ENCODE results near the gene RBBP9. TPM values are rescaled to one million over a fixed set of nuclear protein-coding genes. Genes with fewer than 3 reads are reported as not detected.
"Not testable (repeated sequence)": the region's sequence is repeated elsewhere in the genome, so short reads cannot be mapped to it uniquely, and the experiment has no call there.

The RBBP9 gene
- total and polyA plus RNA-seq, 11 donors: 2.1 to 9.1 (median 5.8) TPM

DNA sequence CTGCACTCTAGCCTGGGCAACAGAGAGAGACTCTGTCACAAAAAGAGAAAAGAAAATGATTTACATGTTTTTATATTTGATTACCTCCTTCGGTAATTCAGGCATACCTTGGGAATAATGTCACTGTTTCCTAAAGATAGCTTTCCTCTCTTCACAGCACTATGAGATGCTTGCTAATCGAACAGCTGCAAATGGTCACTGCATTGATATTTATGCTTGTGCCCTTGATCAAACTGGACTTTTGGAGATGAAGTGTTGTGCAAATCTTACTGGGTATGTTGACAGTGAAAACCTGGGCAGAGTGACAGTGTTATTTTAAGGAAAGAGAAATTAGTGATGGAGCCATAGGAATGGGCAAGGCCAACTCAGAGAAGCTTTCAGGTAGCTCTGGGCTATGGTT, 30.3 kb upstream of the RBBP9 start:
- H3K4me3 ChIP-seq: no peak overlapping the region
- 93 to 95% (median 94%) methylated on average over 2 of the region's 2 CpGs for WGBS, 4 donors
- no peak for ATAC-seq
- peaks cover 0 to 90% (median 87%) of the 10 kb centered on the region in 9 donors for H3K36me3 ChIP-seq
- TF ChIP-seq POLR2A (IDR thresholded peaks at IDR 0.05): no peak
- no peak for TF ChIP-seq CTCF (IDR thresholded peaks at IDR 0.05)
- H3K4me1 ChIP-seq: no peaks in the 10 kb centered on the region
- no peaks in the 10 kb centered on the region for H3K27me3 ChIP-seq
- H3K9me3 ChIP-seq: no peaks in the 10 kb centered on the region
- intact Hi-C loops (cut with DNase I): no loop called here
- no peak overlapping the region for H3K27ac ChIP-seq
- DNase-seq: no peak

DNA sequence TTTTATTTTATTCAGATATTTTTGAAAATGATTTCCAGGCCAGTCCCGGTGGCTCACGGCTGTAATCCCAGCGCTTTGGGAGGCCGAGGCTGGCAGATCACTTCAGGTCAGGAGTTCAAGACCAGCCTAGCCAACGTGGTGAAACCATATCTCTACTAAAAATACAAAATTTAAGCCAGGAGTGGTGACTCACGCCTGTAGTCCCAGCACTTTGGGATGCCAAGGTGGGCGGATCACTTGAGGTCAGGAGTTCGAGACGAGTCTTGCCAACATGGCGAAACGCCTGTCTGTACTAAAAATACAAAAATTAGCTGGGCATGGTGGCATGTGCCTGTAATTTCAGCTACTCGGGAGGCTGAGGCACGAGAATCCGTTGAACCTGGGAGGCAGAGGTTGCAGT, 29.7 kb upstream of the RBBP9 start:
- H3K27ac ChIP-seq, DNase-seq: not testable (repeated sequence)
- WGBS, 4 donors: 80 to 85% (median 82%) methylated on average over 14 of the region's 14 CpGs

GRCh38 chr20:18524646-18525045, 27.6 kb upstream of the RBBP9 start:
- TF ChIP-seq POLR2A (IDR thresholded peaks at IDR 0.05) (no peak), CTCF (IDR thresholded peaks at IDR 0.05) (no peak)
- H3K36me3 ChIP-seq: peaks cover 0 to 77% (median 68%) of the 10 kb centered on the region in 9 donors
- no peak overlapping the region for H3K4me3 ChIP-seq

More for the DNA sequence above, 29.7 kb upstream of the RBBP9 start:
- H3K4me1 ChIP-seq; ATAC-seq; H3K9me3 ChIP-seq; H3K27me3 ChIP-seq; H3K4me3 ChIP-seq; intact Hi-C loops (cut with DNase I): not testable (repeated sequence)
- H3K36me3 ChIP-seq: peaks cover 0 to 87% (median 82%) of the 10 kb centered on the region in 9 donors

DNA sequence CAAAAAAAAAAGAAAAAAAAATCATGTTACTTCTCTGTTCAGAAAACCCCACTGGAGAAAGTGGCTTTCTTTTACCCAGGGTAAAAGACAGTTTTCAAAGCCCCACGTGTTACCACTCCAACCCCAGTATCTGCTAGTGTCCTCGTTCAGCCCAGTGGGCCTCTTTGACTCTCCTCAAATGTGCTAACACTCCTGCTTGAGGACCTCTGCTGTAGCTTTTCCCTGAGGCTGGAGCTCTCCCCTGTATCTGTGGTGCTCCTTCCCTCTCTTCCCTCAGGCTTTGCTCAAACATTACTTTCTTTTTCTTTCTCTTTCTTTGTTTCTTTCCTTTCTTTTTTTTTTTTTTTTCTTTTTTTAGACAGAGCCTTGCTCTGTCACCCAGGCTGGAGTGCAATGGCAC, 26.0 kb upstream of the RBBP9 start:
- intact Hi-C loops (cut with DNase I): no loop called here
- no peak overlapping the region for H3K27ac ChIP-seq
- 89 to 93% (median 91%) methylated on average over 2 of the region's 2 CpGs for WGBS, 4 donors
- DNase-seq (no peak), ATAC-seq (no peak)
- no peaks in the 10 kb centered on the region for H3K9me3 ChIP-seq
- TF ChIP-seq CTCF (IDR thresholded peaks at IDR 0.05) (no peak), POLR2A (IDR thresholded peaks at IDR 0.05) (no peak)
- no peaks in the 10 kb centered on the region for H3K27me3 ChIP-seq
- peaks cover 0 to 61% (median 52%) of the 10 kb centered on the region in 9 donors for H3K36me3 ChIP-seq
- no peak overlapping the region for H3K4me3 ChIP-seq
- H3K4me1 ChIP-seq: no peaks in the 10 kb centered on the region

More at GRCh38 chr20:18524646-18525045, 27.6 kb upstream of the RBBP9 start:
- no peaks in the 10 kb centered on the region for H3K27me3 ChIP-seq
- H3K9me3 ChIP-seq: no peaks in the 10 kb centered on the region
- ATAC-seq: no peak
- no peak for DNase-seq
- intact Hi-C loops (cut with DNase I): no loop called here
- WGBS, 4 donors: 96 to 97% (median 96%) methylated on average over 1 of the region's 1 CpG
- H3K4me1 ChIP-seq: no peaks in the 10 kb centered on the region
- no peak overlapping the region for H3K27ac ChIP-seq

DNA sequence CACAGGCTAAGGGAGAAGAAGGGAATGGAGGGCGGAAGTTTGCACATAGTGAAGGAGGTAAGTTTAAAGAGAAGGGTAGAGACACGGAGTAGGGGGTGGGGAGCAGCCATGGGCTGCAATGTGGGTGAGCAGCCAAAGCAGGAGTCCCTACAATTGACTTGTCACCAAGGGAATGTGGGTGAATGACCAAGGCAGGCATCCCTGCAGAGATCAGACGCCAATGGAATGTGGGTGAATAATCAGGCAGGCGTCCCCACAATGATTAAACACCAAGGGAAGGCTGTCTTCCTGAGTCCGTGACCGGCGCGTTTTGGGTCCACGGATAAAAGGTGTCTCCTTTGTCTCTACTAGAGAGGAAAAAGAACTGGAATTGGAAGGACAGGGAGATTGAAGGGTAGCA, 25.0 kb upstream of the RBBP9 start:
- H3K27ac ChIP-seq; H3K4me3 ChIP-seq; H3K9me3 ChIP-seq; DNase-seq; H3K4me1 ChIP-seq; H3K27me3 ChIP-seq; ATAC-seq; intact Hi-C loops (cut with DNase I): not testable (repeated sequence)
- WGBS, 4 donors: 92 to 96% (median 95%) methylated on average over 9 of the region's 9 CpGs
- peaks cover 0 to 55% (median 47%) of the 10 kb centered on the region in 9 donors for H3K36me3 ChIP-seq

Data from heart left ventricle (tissue), 16 donors.